Measurements from ENCODE around the gene YEATS2.

YEATS2 gene

GRCh38 chr3:183837390-183837789 lies 139.8 kb downstream of the YEATS2 start:
- ATAC-seq (ENCODE audit: low read depth) (no peak), DNase-seq (ENCODE audit: low spot score) (no peak)
- Histone ChIP-seq H3K27me3 (ENCODE audit: insufficient read depth, poor library complexity, severe bottlenecking) (no peaks in the 10 kb centered on the region), H3K4me3 (ENCODE audit: severe bottlenecking) (no peak overlapping the region), H3K36me3 (ENCODE audit: low read depth) (peaks cover 66% of the 10 kb centered on the region), H3K27ac (ENCODE audit: poor library complexity, severe bottlenecking) (no peak overlapping the region), H3K4me1 (ENCODE audit: insufficient read depth, poor library complexity, severe bottlenecking) (no peaks in the 10 kb centered on the region), H3K9me3 (ENCODE audit: severe bottlenecking) (no peaks in the 10 kb centered on the region)
- no peak for TF ChIP-seq CTCF (IDR thresholded peaks at IDR 0.05; ENCODE audit: poor library complexity, severe bottlenecking)

- DNase-seq (ENCODE audit: low spot score) (no peak), ATAC-seq (ENCODE audit: low read depth) (no peak)
- H3K27ac ChIP-seq (ENCODE audit: poor library complexity, severe bottlenecking): no peak overlapping the region
- H3K4me3 ChIP-seq (ENCODE audit: severe bottlenecking): no peak overlapping the region
- no peaks in the 10 kb centered on the region for H3K4me1 ChIP-seq (ENCODE audit: insufficient read depth, poor library complexity, severe bottlenecking)
- no peaks in the 10 kb centered on the region for H3K27me3 ChIP-seq (ENCODE audit: insufficient read depth, poor library complexity, severe bottlenecking)
- H3K9me3 ChIP-seq (ENCODE audit: severe bottlenecking): no peaks in the 10 kb centered on the region
- peaks cover 64% of the 10 kb centered on the region for H3K36me3 ChIP-seq (ENCODE audit: low read depth)
- TF ChIP-seq CTCF (IDR thresholded peaks at IDR 0.05; ENCODE audit: poor library complexity, severe bottlenecking): no peak
These were observed 140.3 kb downstream of the YEATS2 start for GRCh38 chr3:183837894-183838293.

- no peak for TF ChIP-seq CTCF (IDR thresholded peaks at IDR 0.05; ENCODE audit: poor library complexity, severe bottlenecking)
- ATAC-seq (ENCODE audit: low read depth): no peak
- no peaks in the 10 kb centered on the region for H3K9me3 ChIP-seq (ENCODE audit: severe bottlenecking)
- DNase-seq (ENCODE audit: low spot score): no peak
- H3K4me3 ChIP-seq (ENCODE audit: severe bottlenecking): no peak overlapping the region
- H3K36me3 ChIP-seq (ENCODE audit: low read depth): peaks cover 68% of the 10 kb centered on the region
- peaks cover 8% of the 10 kb centered on the region for H3K4me1 ChIP-seq (ENCODE audit: insufficient read depth, poor library complexity, severe bottlenecking)
- H3K27ac ChIP-seq (ENCODE audit: poor library complexity, severe bottlenecking): no peak overlapping the region
- no peaks in the 10 kb centered on the region for H3K27me3 ChIP-seq (ENCODE audit: insufficient read depth, poor library complexity, severe bottlenecking)
These were observed 142.2 kb downstream of the YEATS2 start for GRCh38 chr3:183839751-183840150.

GRCh38 chr3:183844606-183845005 lies 147.0 kb downstream of the YEATS2 start:
- no peak for DNase-seq (ENCODE audit: low spot score)
- Histone ChIP-seq H3K4me1 (ENCODE audit: insufficient read depth, poor library complexity, severe bottlenecking) (peaks cover 22% of the 10 kb centered on the region), H3K27me3 (ENCODE audit: insufficient read depth, poor library complexity, severe bottlenecking) (no peaks in the 10 kb centered on the region), H3K9me3 (ENCODE audit: severe bottlenecking) (no peaks in the 10 kb centered on the region), H3K4me3 (ENCODE audit: severe bottlenecking) (no peak overlapping the region), H3K36me3 (ENCODE audit: low read depth) (peaks cover 80% of the 10 kb centered on the region), H3K27ac (ENCODE audit: poor library complexity, severe bottlenecking) (peak overlapping the region; percentile 75)
- peak; percentile 87 for ATAC-seq (ENCODE audit: low read depth)
- no peak for TF ChIP-seq CTCF (IDR thresholded peaks at IDR 0.05; ENCODE audit: poor library complexity, severe bottlenecking)

- Histone ChIP-seq H3K9me3 (ENCODE audit: severe bottlenecking) (no peaks in the 10 kb centered on the region), H3K27ac (ENCODE audit: poor library complexity, severe bottlenecking) (peak overlapping the region; percentile 75), H3K27me3 (ENCODE audit: insufficient read depth, poor library complexity, severe bottlenecking) (no peaks in the 10 kb centered on the region), H3K36me3 (ENCODE audit: low read depth) (peaks cover 79% of the 10 kb centered on the region), H3K4me1 (ENCODE audit: insufficient read depth, poor library complexity, severe bottlenecking) (peaks cover 22% of the 10 kb centered on the region), H3K4me3 (ENCODE audit: severe bottlenecking) (no peak overlapping the region)
- peak; percentile 65 for ATAC-seq (ENCODE audit: low read depth)
- no peak for DNase-seq (ENCODE audit: low spot score)
- TF ChIP-seq CTCF (IDR thresholded peaks at IDR 0.05; ENCODE audit: poor library complexity, severe bottlenecking): no peak
These were observed 147.5 kb downstream of the YEATS2 start for GRCh38 chr3:183845090-183845489.

Data from RWPE2 (cell line).